Astrocyte (in vitro differentiated cells and primary cell): ENCODE measurements around the gene DNAL1. TPM values are rescaled to one million over a fixed set of nuclear protein-coding genes. Genes with fewer than 3 reads are reported as not detected.

Experiments used
- DNase-seq: peaks from one replicate; pipeline ENCODE4 v3.0.0-alpha.2; 2010; ENCODE audit warnings: low read depth
- FAIRE-seq: peaks from 2 replicates; lab custom pipeline; 2011; peaks lifted over from hg19 to GRCh38; lab: Jason Lieb, UNC
- H2AFZ ChIP-seq: 2 replicates; pipeline ENCODE4 v1.6.0; 2012; ENCODE audit warnings: low read depth, low read length, inconsistent platforms
- H3K27ac ChIP-seq: 2 replicates; pipeline ENCODE4 v1.5.1; 2011; ENCODE audit warnings: low read depth, low read length, inconsistent platforms
- H3K27me3 ChIP-seq: 2 replicates; pipeline ENCODE4 v1.6.0; 2011; ENCODE audit warnings: low read length, inconsistent platforms; ENCODE audit not compliant: insufficient read depth
- H3K36me3 ChIP-seq: 2 replicates; pipeline ENCODE4 v1.5.1; 2011; ENCODE audit warnings: low read length, inconsistent platforms; ENCODE audit not compliant: insufficient read depth
- H3K4me1 ChIP-seq: 2 replicates; pipeline ENCODE4 v1.5.1; 2011; ENCODE audit warnings: low read length, inconsistent platforms; ENCODE audit not compliant: insufficient read depth
- H3K4me2 ChIP-seq: 2 replicates; pipeline ENCODE4 v1.6.0; 2012; ENCODE audit warnings: low read length, inconsistent platforms
- H3K4me3 ChIP-seq: 2 replicates; pipeline ENCODE4 v1.5.1; 2011; ENCODE audit warnings: low read depth, mild to moderate bottlenecking, low read length, inconsistent platforms; ENCODE audit not compliant: insufficient read depth
- H3K79me2 ChIP-seq: 2 replicates; pipeline ENCODE4 v1.6.0; 2012; ENCODE audit warnings: mild to moderate bottlenecking, low read length, inconsistent platforms; ENCODE audit not compliant: insufficient read depth
- H3K9ac ChIP-seq: 2 replicates; pipeline ENCODE4 v1.6.0; 2012; ENCODE audit warnings: mild to moderate bottlenecking, low read length, inconsistent platforms
- H3K9me3 ChIP-seq: 2 replicates; pipeline ENCODE4 v1.5.1; 2012; ENCODE audit warnings: low read depth, mild to moderate bottlenecking, low read length, inconsistent platforms; ENCODE audit not compliant: insufficient read depth
- H4K20me1 ChIP-seq: 2 replicates; pipeline ENCODE4 v1.6.0; 2012; ENCODE audit warnings: low read length, inconsistent platforms; ENCODE audit not compliant: insufficient read depth
- H3K27ac Mint-ChIP-seq: one replicate; pipeline ENCODE4 v1.8.0; 2021; ENCODE audit warnings: mild to moderate bottlenecking, mixed read lengths; ENCODE audit not compliant: unreplicated experiment
- H3K27me3 Mint-ChIP-seq: one replicate; pipeline ENCODE4 v1.8.0; 2021; ENCODE audit warnings: low read depth, mixed read lengths; ENCODE audit not compliant: unreplicated experiment
- H3K36me3 Mint-ChIP-seq: one replicate; pipeline ENCODE4 v1.8.0; 2021; ENCODE audit warnings: low read depth, mixed read lengths; ENCODE audit not compliant: unreplicated experiment
- H3K4me1 Mint-ChIP-seq: one replicate; pipeline ENCODE4 v1.8.0; 2021; ENCODE audit warnings: low read depth, mixed read lengths; ENCODE audit not compliant: unreplicated experiment
- H3K4me3 Mint-ChIP-seq: one replicate; pipeline ENCODE4 v1.8.0; 2021; ENCODE audit warnings: mild to moderate bottlenecking, moderate library complexity, mixed read lengths; ENCODE audit not compliant: unreplicated experiment
- H3K9me3 Mint-ChIP-seq: one replicate; pipeline ENCODE4 v1.8.0; 2021; ENCODE audit warnings: mild to moderate bottlenecking, mixed read lengths; ENCODE audit not compliant: unreplicated experiment
- CTCF ChIP-seq: IDR thresholded peaks from 2 replicates; pipeline ENCODE4 v1.5.1; 2011; ENCODE audit warnings: low read depth, mild to moderate bottlenecking, inconsistent platforms, low read length, moderate library complexity; ENCODE audit not compliant: insufficient read depth
- EZH2 ChIP-seq: IDR thresholded peaks from 2 replicates; pipeline ENCODE4 v1.6.1; 2012; ENCODE audit warnings: mild to moderate bottlenecking, low read length, inconsistent platforms; ENCODE audit not compliant: insufficient read depth
- total RNA-seq: library from RNA; stranded (reverse); gene quantifications from 2 replicates; pipeline ENCODE4 v1.2.1, GENCODE V29; 2021

Gene DNAL1
- total RNA-seq, 1 donor from 2014 or later, result 24.9 TPM

DNA sequence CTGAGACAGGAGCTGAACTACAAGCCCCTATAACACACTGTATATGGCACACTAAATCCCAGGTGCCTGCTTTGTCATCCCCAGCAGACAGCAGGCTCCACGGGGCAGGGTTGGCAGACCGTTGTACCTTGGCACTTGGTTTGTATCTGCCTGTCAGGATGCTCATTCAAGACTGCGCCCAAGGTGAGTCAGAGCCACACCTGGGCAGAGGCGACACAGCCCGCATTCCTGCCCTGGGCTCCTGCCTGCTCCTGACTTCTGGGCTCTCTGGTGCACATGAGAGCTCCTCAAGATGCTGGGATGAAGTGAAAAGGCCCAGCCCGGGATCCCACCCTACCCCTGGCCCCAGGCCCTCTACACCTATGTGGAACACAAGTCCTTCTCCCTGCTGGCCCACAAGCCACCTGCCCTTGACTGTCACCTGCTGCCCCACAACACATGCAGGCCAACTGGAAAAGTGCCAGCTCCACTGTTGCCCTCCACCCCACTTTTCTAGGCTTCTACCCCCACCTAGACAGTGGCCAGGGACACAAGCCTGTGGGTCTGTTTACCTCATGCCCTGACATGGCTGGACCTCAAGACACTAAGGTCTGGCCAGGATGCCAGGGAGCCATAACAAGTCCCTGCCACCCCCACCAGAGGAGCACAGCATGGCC, 100.2 kb downstream of the DNAL1 start:
- H4K20me1 ChIP-seq, result peaks cover 99% of the 10 kb centered on the region
- Mint-ChIP-seq H3K27ac (peak overlapping the region; percentile 41), H3K4me3 (peak overlapping the region; percentile 50), H3K36me3 (no peaks in the 10 kb centered on the region), H3K27me3 (no peaks in the 10 kb centered on the region), H3K4me1 (peaks cover 65% of the 10 kb centered on the region), H3K9me3 (no peaks in the 10 kb centered on the region)
- no peak overlapping the region for H3K9ac ChIP-seq
- H3K9me3 ChIP-seq, result no peaks in the 10 kb centered on the region
- TF ChIP-seq CTCF (no peak), EZH2 (no peak)
- no peak overlapping the region for H3K4me3 ChIP-seq
- FAIRE-seq (no peak), DNase-seq (no peak)
- H3K36me3 ChIP-seq, result no peaks in the 10 kb centered on the region
- H3K27me3 ChIP-seq, result no peaks in the 10 kb centered on the region
- H3K4me2 ChIP-seq, result no peak overlapping the region
- H2AFZ ChIP-seq, result no peak overlapping the region
- H3K79me2 ChIP-seq, result peaks cover 99% of the 10 kb centered on the region
- no peak overlapping the region for H3K27ac ChIP-seq
- H3K4me1 ChIP-seq, result peaks cover 61% of the 10 kb centered on the region

DNA sequence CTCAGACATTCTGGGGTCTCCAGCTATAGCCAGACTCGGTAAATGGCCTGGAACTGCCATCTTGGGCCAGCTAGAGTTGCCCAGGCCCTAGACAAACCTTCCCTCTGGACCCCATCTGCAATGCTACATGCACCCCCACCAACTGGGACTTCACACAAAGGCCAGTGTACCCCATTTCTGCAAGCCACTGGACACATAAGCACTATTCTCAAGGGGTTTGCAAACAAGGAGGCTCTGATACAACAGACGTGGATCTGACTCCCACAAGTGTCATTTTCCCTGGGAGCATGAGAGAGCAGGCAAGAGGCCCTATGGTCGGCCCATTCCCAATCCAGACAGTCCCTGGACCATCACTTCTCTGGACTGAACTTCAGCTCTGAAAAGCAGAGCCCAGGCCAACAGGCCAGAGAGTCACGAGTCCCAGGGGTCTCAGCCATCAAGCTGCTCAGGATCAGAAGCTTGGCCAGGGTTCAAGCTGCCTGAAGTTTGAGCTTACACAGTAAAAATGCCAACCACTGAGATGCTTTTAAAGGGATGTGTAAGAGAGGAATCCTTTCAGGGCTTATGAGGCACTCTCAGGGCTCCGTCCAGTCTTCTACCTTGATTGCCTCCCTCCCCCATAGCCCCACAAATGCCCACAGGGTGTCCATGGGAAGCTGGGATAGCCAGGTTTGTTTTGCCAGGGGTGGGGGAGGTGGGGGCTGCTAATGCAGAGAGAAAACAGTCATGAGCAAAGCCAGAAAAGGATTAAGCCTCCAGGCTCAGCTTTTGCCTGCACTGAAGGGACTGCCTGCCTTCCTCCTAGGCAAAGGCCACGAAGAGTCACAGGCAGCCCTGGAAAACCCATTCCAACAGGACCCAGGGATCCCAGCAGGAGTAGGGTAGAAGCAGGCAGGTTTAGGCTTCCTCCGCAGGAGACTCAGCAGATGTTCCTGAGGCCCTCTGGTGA, 101.1 kb downstream of the DNAL1 start:
- H3K4me3 Mint-ChIP-seq, result no peak overlapping the region
- Histone ChIP-seq H2AFZ (no peak overlapping the region), H3K4me3 (no peak overlapping the region), H3K4me1 (peaks cover 55% of the 10 kb centered on the region), H3K79me2 (peaks cover 99% of the 10 kb centered on the region), H3K9me3 (no peaks in the 10 kb centered on the region), H3K9ac (peak overlapping the region; percentile 22), H3K27ac (no peak overlapping the region), H3K36me3 (no peaks in the 10 kb centered on the region), H3K27me3 (no peaks in the 10 kb centered on the region), H4K20me1 (peaks cover 99% of the 10 kb centered on the region), H3K4me2 (peak overlapping the region; percentile 6)
- no peaks in the 10 kb centered on the region for H3K9me3 Mint-ChIP-seq
- TF ChIP-seq EZH2 (no peak), CTCF (no peak)
- FAIRE-seq (no peak), DNase-seq (no peak)
- H3K36me3 Mint-ChIP-seq, result peaks cover 2% of the 10 kb centered on the region
- H3K4me1 Mint-ChIP-seq, result peaks cover 58% of the 10 kb centered on the region
- H3K27ac Mint-ChIP-seq, result peak overlapping the region; percentile 53
- H3K27me3 Mint-ChIP-seq, result no peaks in the 10 kb centered on the region
